ENCODE measurements around the gene ZPBP. TPM values are rescaled to one million over a fixed set of nuclear protein-coding genes. Genes with fewer than 3 reads are reported as not detected.

The ZPBP gene
- total RNA-seq: not detected
- long read RNA-seq: 0 reads

GRCh38 chr7:50092579-50093491, at the start of gene ZPBP:
ZPBP (minus strand) TSS chr7:50093246; CDS start chr7:50093194, 52 bp downstream.
- no peaks in the 10 kb centered on the region for H3K27me3 ChIP-seq
- 16% methylated on average over 25 of the region's 53 CpGs for WGBS (ENCODE audit: insufficient coverage, low coverage, low lambda C conversion rate, missing lambda C conversion rate)
- no peaks in the 10 kb centered on the region for H3K36me3 ChIP-seq
- H3K9me3 ChIP-seq: no peaks in the 10 kb centered on the region
- H3K4me1 ChIP-seq: no peaks in the 10 kb centered on the region
- H3K4me3 ChIP-seq: peak within 1 kb of the TSS; percentile 27 to 58 (median 42)
- no peak for TF ChIP-seq POLR2A (IDR thresholded peaks at IDR 0.05)
- peak; percentile 71 to 89 (median 78) for TF ChIP-seq CTCF (IDR thresholded peaks at IDR 0.05)
- no peak within 1 kb of the TSS for H3K27ac ChIP-seq
- DNase-seq (peak in 2 of 3 donors; percentile 28 to 58), ATAC-seq (peak; percentile 90 to 99 (median 94))
- intact Hi-C loops (cut with DNase I): no loop called here

- TF ChIP-seq POLR2A (IDR thresholded peaks at IDR 0.05) (no peak), CTCF (IDR thresholded peaks at IDR 0.05) (peak; percentile 58 to 79 (median 74))
- Histone ChIP-seq H3K9me3 (no peaks in the 10 kb centered on the region), H3K4me3 (peak overlapping the region in 1 of 3 donors; percentile 7), H3K27me3 (no peaks in the 10 kb centered on the region), H3K27ac (no peak overlapping the region), H3K36me3 (no peaks in the 10 kb centered on the region), H3K4me1 (no peaks in the 10 kb centered on the region)
- 18% methylated on average over 5 of the region's 5 CpGs for WGBS (ENCODE audit: insufficient coverage, low coverage, low lambda C conversion rate, missing lambda C conversion rate)
- DNase-seq (no peak), ATAC-seq (peak; percentile 59 to 79 (median 74))
- intact Hi-C loops (cut with DNase I): no loop called here
Measured at GRCh38 chr7:50142425-50143017, 49.5 kb upstream of the ZPBP start.

GRCh38 chr7:50141854-50142253, 48.8 kb upstream of the ZPBP start:
- ATAC-seq (no peak), DNase-seq (no peak)
- Histone ChIP-seq H3K9me3 (no peaks in the 10 kb centered on the region), H3K27me3 (no peaks in the 10 kb centered on the region), H3K4me3 (no peak overlapping the region), H3K36me3 (no peaks in the 10 kb centered on the region), H3K27ac (no peak overlapping the region), H3K4me1 (no peaks in the 10 kb centered on the region)
- intact Hi-C loops (cut with DNase I): no loop called here
- 52% methylated on average over 12 of the region's 12 CpGs for WGBS (ENCODE audit: insufficient coverage, low coverage, low lambda C conversion rate, missing lambda C conversion rate)
- no peak for TF ChIP-seq POLR2A (IDR thresholded peaks at IDR 0.05)
- TF ChIP-seq CTCF (IDR thresholded peaks at IDR 0.05): no peak

- H3K4me1 ChIP-seq: no peaks in the 10 kb centered on the region
- no peak overlapping the region for H3K4me3 ChIP-seq
- no peaks in the 10 kb centered on the region for H3K27me3 ChIP-seq
- no peak for TF ChIP-seq POLR2A (IDR thresholded peaks at IDR 0.05)
- no peak for TF ChIP-seq CTCF (IDR thresholded peaks at IDR 0.05)
- DNase-seq: no peak
- no peaks in the 10 kb centered on the region for H3K9me3 ChIP-seq
- no peaks in the 10 kb centered on the region for H3K36me3 ChIP-seq
- no peak for ATAC-seq
- intact Hi-C loops (cut with DNase I): no loop called here
- 70% methylated on average over 5 of the region's 5 CpGs for WGBS (ENCODE audit: insufficient coverage, low coverage, low lambda C conversion rate, missing lambda C conversion rate)
- no peak overlapping the region for H3K27ac ChIP-seq
Measured at GRCh38 chr7:50141131-50141530, 48.1 kb upstream of the ZPBP start.

All from right lobe of liver (tissue), 6 donors.